ENCODE data around the gene CNGA1.

GRCh38 chr4:47974566-47974965 lies 41.9 kb downstream of the CNGA1 start:
- TF ChIP-seq POLR2AphosphoS5 (IDR thresholded peaks at IDR 0.05; ENCODE audit: borderline replicate concordance, low read depth, low read length) = no peak
- no peak for TF ChIP-seq EZH2 (IDR thresholded peaks at IDR 0.05)
